Measurements from ENCODE around the gene TLCD3A. TPM values are rescaled to one million over a fixed set of nuclear protein-coding genes. Genes with fewer than 3 reads are reported as not detected.

The TLCD3A gene
- total RNA-seq (2022) (28.4 and 31.6 TPM in 2 replicates), Bru-seq, nascent RNA (percentile 76 among the genes with signal in this experiment), BruChase-seq, experiment 1, labeled RNA remaining after a 6-hour chase (percentile 82 among the genes with signal in this experiment), BruChase-seq, experiment 2, labeled RNA remaining after a 2-hour chase (percentile 80 among the genes with signal in this experiment)
- long read RNA-seq, transcript FAM57A-202 (5 exons, 2,412 nt) = major isoform, 59 of 120 reads
- long read RNA-seq, transcript FAM57A-203 (4 exons, 2,386 nt) = minor isoform, 21 of 120 reads
- long read RNA-seq, partial matches to known transcripts = 4 of 120 reads
- long read RNA-seq, other reads (novel, unspliced or antisense) = 35 of 120 reads

DNA sequence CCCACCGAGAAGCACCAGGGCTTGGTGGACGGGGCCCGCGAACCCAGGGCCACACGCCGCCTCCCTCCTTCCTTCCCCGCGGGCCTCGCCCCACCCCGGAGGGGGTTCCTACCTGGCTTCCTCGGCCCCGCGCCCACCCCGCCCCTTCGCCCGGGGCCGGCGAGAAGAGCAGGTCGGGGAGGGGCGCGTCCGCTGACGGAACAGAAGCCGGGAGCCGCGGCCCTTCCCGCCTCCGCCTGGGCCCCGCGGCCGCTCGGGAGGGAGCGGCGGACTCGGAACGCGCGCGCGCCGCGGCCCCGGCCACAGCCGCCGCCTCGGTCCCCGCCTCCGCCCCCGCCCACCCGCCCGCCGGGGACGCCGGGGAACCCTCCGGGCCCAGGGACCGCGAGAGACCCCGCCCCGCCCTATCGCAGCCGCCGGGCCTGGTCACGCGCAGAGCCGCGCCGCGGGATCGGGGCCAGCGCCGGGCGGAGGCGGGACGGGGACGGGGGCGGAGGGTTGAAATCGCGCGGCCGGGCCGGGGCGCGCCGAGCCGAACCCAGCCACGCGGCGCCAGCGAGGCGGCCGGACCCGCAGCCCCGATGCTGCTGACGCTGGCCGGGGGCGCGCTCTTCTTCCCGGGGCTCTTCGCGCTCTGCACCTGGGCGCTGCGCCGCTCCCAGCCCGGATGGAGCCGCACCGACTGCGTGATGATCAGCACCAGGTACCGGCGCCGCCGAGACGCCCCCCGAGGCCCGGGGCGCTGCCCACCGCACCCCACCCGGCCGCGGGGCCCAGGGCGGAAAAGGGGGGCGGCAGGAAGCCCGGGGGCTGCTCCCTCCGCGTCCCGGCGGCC is at the start of gene TLCD3A:
Gene TLCD3A, plus strand, starts transcription at position 530 of the 835 bp plus-strand sequence. Its CDS starts 52 bp downstream, at position 582.
- ChIA-PET POLR2A (interaction anchor here (1.3 to 1.8 kb wide), 6 partner anchors 10 to 34 kb away, joined by 3 to 45 read pairs (median 8); partner anchors contain the start of genes GEMIN4 and VPS53), CTCF (no interaction called here)
- Mint-ChIP-seq H3K36me3 (ENCODE audit: insufficient read depth, unreplicated experiment) (peaks cover 33% of the 10 kb centered on the region), H3K27ac (ENCODE audit: low read depth, unreplicated experiment) (peak within 1 kb of the TSS; percentile 61), H3K4me3 (ENCODE audit: unreplicated experiment) (peak within 1 kb of the TSS; percentile 87), H3K4me1 (ENCODE audit: insufficient read depth, unreplicated experiment) (peaks cover 31% of the 10 kb centered on the region), H3K27me3 (ENCODE audit: insufficient read depth, unreplicated experiment) (no peaks in the 10 kb centered on the region), H3K9me3 (ENCODE audit: unreplicated experiment) (no peaks in the 10 kb centered on the region)
- intact Hi-C loops (cut with micrococcal nuclease) = no loop called here
- TF ChIP-seq, protein P1, sequence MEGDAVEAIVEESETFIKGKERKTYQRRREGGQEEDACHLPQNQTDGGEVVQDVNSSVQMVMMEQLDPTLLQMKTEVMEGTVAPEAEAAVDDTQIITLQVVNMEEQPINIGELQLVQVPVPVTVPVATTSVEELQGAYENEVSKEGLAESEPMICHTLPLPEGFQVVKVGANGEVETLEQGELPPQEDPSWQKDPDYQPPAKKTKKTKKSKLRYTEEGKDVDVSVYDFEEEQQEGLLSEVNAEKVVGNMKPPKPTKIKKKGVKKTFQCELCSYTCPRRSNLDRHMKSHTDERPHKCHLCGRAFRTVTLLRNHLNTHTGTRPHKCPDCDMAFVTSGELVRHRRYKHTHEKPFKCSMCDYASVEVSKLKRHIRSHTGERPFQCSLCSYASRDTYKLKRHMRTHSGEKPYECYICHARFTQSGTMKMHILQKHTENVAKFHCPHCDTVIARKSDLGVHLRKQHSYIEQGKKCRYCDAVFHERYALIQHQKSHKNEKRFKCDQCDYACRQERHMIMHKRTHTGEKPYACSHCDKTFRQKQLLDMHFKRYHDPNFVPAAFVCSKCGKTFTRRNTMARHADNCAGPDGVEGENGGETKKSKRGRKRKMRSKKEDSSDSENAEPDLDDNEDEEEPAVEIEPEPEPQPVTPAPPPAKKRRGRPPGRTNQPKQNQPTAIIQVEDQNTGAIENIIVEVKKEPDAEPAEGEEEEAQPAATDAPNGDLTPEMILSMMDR (IDR thresholded peaks at IDR 0.05; ENCODE audit: unreplicated experiment) = no peak
- DNase-seq (ENCODE audit: unreplicated experiment) = peak; percentile 60
- BruUV-seq (replicated peaks) = no TSS peak

DNA sequence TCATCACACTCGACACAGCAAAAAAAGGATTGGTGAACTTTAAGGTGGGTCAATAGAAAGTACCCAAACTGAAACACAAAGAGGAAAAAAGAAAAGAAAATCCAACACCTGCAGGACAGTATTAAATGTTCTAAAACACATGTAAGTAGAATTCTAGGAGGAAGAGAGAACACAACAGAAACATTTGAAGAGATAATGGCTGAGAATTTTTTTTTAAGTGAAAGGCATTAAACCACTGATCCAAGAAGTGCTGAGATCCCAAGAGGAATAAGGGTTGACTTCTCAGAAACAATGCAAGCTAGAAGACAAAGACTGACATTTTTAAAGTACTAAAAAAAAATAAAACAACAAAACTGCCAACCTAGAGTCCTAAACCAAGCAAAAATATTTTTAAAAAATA is 49.4 kb upstream of the TLCD3A start:
- H3K27ac Mint-ChIP-seq (ENCODE audit: low read depth, unreplicated experiment) = no peak overlapping the region
- CTCF ChIA-PET = no interaction called here
- H3K36me3 Mint-ChIP-seq (ENCODE audit: insufficient read depth, unreplicated experiment) = peaks cover 18% of the 10 kb centered on the region
- H3K4me1 Mint-ChIP-seq (ENCODE audit: insufficient read depth, unreplicated experiment) = peaks cover 4% of the 10 kb centered on the region
- no peaks in the 10 kb centered on the region for H3K9me3 Mint-ChIP-seq (ENCODE audit: unreplicated experiment)
- no peak for DNase-seq (ENCODE audit: unreplicated experiment)
- no peak overlapping the region for H3K4me3 Mint-ChIP-seq (ENCODE audit: unreplicated experiment)
- no peaks in the 10 kb centered on the region for H3K27me3 Mint-ChIP-seq (ENCODE audit: insufficient read depth, unreplicated experiment)
- intact Hi-C loops (cut with micrococcal nuclease) = no loop called here
- POLR2A ChIA-PET = interaction anchor here (0.6 kb wide), 1 partner anchor 16 kb away, joined by 3 read pairs; no protein-coding TSS in a partner anchor
- no TSS peak for BruUV-seq (replicated peaks)
- TF ChIP-seq, protein P1 (IDR thresholded peaks at IDR 0.05; ENCODE audit: unreplicated experiment) = no peak

DNA sequence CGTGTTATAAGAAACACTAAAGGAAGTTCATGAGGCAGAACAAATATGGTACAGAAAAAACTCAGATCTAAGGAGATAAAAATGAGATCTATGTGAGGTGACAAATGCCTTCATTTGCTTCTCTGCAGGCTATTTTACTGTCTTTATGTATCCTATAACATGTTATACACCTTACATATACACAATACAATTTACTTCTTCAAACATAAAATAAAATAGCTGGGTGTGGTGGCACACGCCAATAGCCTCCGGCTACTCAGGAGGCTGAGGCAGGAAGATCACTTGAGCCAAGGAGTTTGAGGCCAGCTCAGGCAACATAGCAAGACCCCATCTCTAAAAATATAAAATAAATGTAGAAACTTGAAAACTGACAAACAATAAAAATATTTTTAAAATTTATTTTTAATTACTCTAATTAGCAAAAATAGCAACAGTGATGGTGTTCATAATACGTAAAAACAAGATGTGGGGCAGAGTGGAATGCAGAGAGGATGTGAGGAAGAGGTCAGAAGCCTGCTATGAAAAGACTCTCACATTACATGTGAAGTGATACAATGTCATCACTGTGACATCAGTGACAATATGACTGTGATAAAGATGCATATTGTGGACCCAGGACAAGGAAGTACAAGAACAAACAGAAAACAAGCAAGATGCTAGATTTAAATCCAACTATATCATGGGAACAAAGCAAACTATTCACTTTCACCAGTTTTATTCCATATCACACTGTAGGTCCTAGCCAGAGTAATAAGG is 48.7 kb upstream of the TLCD3A start:
- ChIA-PET CTCF (no interaction called here), POLR2A (interaction anchor here (0.7 kb wide), 1 partner anchor 130 kb away, joined by 3 read pairs; no protein-coding TSS in a partner anchor)
- intact Hi-C loops (cut with micrococcal nuclease) = no loop called here
- no TSS peak for BruUV-seq (replicated peaks)
- TF ChIP-seq, protein P1 (IDR thresholded peaks at IDR 0.05; ENCODE audit: unreplicated experiment) = no peak
- Mint-ChIP-seq H3K27me3 (ENCODE audit: insufficient read depth, unreplicated experiment) (no peaks in the 10 kb centered on the region), H3K4me1 (ENCODE audit: insufficient read depth, unreplicated experiment) (peaks cover 4% of the 10 kb centered on the region), H3K27ac (ENCODE audit: low read depth, unreplicated experiment) (no peak overlapping the region), H3K36me3 (ENCODE audit: insufficient read depth, unreplicated experiment) (peaks cover 18% of the 10 kb centered on the region), H3K9me3 (ENCODE audit: unreplicated experiment) (no peaks in the 10 kb centered on the region), H3K4me3 (ENCODE audit: unreplicated experiment) (no peak overlapping the region)
- no peak for DNase-seq (ENCODE audit: unreplicated experiment)

All from MCF 10A (cell line).